ENCODE results near the gene BAG2. TPM values are rescaled to one million over a fixed set of nuclear protein-coding genes. Genes with fewer than 3 reads are reported as not detected.

The BAG2 gene
- total and polyA plus RNA-seq, 2 of the 13 experiments (the other 11 are each of a cell fraction or from before 2014, with no cell fraction given): 5.7 to 15.1 TPM

DNA sequence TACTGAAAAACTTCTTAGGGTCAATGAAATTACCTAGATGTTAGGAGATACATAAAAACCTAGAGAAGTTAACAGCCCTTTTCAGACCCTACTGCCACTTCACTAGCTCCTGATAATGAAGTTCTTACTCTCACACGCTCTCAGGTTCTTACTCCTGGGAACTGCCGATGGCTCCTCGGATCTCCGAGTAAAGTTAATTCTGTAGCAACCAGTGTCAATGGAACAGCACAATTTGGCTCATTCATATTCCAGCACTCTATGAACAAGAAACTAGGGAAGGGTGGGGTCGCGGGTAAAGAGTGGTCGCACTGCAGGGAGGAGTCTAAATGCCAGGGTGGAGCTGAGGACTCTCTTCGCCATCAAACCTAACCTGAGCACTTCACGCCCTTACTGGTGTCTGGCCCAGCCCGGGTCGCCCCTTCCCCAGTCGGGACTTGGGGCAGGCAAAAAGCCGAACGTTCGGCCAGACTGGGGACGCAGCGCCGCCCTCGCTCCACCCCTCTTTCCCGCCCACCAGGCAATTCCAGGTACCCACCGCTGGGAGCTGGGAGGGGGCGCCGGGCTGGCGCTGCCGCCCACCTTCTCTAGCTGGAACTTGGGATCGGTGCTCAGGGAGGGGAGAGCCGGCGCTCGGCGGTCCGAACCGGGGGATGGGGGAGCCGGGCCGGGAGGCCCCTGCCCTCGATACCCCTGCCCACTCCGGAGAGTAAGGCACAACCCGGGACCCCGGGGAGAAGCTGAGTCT lies 49.2 kb downstream of the BAG2 start (continued):
- TF ChIP-seq DNMT1 (CRISPR knock-in tag; IDR thresholded peaks at IDR 0.05) (no peak), RXRA (CRISPR knock-in tag; IDR thresholded peaks at IDR 0.05) (no peak; the same call in none of the 2 replicates), CBX1 (IDR thresholded peaks at IDR 0.05; ENCODE audit: low read depth) (peak; percentile 29), ZNF746 (CRISPR knock-in tag; IDR thresholded peaks at IDR 0.05) (peak; percentile 69), ASH2L (IDR thresholded peaks at IDR 0.05; ENCODE audit: insufficient read length, low read depth, low read length) (no peak), ATF7-NPFF (CRISPR knock-in tag; IDR thresholded peaks at IDR 0.05; ENCODE audit: low read depth) (no peak), SIN3A (IDR thresholded peaks at IDR 0.05; ENCODE audit: borderline replicate concordance, low read depth, low read length) (0 out of 2 replicates have a peak, but pooled peaks have one; percentile 6), ZSCAN9 (CRISPR knock-in tag; IDR thresholded peaks at IDR 0.05; ENCODE audit: borderline replicate concordance) (no peak), MTF1 (CRISPR knock-in tag; IDR thresholded peaks at IDR 0.05) (no peak), RELA (CRISPR knock-in tag; IDR thresholded peaks at IDR 0.05) (no peak), KLF12 (CRISPR knock-in tag; IDR thresholded peaks at IDR 0.05; ENCODE audit: borderline replicate concordance) (no peak), ZNF207 (IDR thresholded peaks at IDR 0.05; ENCODE audit: borderline replicate concordance) (no peak), KLF9 (CRISPR knock-in tag; IDR thresholded peaks at IDR 0.05; ENCODE audit: low read depth) (no peak)
- TF ChIP-seq, protein P1, sequence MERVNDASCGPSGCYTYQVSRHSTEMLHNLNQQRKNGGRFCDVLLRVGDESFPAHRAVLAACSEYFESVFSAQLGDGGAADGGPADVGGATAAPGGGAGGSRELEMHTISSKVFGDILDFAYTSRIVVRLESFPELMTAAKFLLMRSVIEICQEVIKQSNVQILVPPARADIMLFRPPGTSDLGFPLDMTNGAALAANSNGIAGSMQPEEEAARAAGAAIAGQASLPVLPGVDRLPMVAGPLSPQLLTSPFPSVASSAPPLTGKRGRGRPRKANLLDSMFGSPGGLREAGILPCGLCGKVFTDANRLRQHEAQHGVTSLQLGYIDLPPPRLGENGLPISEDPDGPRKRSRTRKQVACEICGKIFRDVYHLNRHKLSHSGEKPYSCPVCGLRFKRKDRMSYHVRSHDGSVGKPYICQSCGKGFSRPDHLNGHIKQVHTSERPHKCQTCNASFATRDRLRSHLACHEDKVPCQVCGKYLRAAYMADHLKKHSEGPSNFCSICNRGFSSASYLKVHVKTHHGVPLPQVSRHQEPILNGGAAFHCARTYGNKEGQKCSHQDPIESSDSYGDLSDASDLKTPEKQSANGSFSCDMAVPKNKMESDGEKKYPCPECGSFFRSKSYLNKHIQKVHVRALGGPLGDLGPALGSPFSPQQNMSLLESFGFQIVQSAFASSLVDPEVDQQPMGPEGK (CRISPR knock-in tag; IDR thresholded peaks at IDR 0.05): peak; percentile 82
- TF ChIP-seq, protein P2, sequence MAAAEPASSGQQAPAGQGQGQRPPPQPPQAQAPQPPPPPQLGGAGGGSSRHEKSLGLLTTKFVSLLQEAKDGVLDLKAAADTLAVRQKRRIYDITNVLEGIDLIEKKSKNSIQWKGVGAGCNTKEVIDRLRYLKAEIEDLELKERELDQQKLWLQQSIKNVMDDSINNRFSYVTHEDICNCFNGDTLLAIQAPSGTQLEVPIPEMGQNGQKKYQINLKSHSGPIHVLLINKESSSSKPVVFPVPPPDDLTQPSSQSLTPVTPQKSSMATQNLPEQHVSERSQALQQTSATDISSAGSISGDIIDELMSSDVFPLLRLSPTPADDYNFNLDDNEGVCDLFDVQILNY (CRISPR knock-in tag; conservative IDR thresholded peaks at IDR 0.05): no peak
- TF ChIP-seq, protein P3, sequence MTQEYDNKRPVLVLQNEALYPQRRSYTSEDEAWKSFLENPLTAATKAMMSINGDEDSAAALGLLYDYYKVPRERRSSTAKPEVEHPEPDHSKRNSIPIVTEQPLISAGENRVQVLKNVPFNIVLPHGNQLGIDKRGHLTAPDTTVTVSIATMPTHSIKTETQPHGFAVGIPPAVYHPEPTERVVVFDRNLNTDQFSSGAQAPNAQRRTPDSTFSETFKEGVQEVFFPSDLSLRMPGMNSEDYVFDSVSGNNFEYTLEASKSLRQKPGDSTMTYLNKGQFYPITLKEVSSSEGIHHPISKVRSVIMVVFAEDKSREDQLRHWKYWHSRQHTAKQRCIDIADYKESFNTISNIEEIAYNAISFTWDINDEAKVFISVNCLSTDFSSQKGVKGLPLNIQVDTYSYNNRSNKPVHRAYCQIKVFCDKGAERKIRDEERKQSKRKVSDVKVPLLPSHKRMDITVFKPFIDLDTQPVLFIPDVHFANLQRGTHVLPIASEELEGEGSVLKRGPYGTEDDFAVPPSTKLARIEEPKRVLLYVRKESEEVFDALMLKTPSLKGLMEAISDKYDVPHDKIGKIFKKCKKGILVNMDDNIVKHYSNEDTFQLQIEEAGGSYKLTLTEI (CRISPR knock-in tag; conservative IDR thresholded peaks at IDR 0.05): no peak
- TF ChIP-seq, protein P4, sequence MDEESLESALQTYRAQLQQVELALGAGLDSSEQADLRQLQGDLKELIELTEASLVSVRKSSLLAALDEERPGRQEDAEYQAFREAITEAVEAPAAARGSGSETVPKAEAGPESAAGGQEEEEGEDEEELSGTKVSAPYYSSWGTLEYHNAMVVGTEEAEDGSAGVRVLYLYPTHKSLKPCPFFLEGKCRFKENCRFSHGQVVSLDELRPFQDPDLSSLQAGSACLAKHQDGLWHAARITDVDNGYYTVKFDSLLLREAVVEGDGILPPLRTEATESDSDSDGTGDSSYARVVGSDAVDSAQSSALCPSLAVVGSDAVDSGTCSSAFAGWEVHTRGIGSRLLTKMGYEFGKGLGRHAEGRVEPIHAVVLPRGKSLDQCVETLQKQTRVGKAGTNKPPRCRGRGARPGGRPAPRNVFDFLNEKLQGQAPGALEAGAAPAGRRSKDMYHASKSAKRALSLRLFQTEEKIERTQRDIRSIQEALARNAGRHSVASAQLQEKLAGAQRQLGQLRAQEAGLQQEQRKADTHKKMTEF (CRISPR knock-in tag; IDR thresholded peaks at IDR 0.05): no peak
- TF ChIP-seq, protein P5, sequence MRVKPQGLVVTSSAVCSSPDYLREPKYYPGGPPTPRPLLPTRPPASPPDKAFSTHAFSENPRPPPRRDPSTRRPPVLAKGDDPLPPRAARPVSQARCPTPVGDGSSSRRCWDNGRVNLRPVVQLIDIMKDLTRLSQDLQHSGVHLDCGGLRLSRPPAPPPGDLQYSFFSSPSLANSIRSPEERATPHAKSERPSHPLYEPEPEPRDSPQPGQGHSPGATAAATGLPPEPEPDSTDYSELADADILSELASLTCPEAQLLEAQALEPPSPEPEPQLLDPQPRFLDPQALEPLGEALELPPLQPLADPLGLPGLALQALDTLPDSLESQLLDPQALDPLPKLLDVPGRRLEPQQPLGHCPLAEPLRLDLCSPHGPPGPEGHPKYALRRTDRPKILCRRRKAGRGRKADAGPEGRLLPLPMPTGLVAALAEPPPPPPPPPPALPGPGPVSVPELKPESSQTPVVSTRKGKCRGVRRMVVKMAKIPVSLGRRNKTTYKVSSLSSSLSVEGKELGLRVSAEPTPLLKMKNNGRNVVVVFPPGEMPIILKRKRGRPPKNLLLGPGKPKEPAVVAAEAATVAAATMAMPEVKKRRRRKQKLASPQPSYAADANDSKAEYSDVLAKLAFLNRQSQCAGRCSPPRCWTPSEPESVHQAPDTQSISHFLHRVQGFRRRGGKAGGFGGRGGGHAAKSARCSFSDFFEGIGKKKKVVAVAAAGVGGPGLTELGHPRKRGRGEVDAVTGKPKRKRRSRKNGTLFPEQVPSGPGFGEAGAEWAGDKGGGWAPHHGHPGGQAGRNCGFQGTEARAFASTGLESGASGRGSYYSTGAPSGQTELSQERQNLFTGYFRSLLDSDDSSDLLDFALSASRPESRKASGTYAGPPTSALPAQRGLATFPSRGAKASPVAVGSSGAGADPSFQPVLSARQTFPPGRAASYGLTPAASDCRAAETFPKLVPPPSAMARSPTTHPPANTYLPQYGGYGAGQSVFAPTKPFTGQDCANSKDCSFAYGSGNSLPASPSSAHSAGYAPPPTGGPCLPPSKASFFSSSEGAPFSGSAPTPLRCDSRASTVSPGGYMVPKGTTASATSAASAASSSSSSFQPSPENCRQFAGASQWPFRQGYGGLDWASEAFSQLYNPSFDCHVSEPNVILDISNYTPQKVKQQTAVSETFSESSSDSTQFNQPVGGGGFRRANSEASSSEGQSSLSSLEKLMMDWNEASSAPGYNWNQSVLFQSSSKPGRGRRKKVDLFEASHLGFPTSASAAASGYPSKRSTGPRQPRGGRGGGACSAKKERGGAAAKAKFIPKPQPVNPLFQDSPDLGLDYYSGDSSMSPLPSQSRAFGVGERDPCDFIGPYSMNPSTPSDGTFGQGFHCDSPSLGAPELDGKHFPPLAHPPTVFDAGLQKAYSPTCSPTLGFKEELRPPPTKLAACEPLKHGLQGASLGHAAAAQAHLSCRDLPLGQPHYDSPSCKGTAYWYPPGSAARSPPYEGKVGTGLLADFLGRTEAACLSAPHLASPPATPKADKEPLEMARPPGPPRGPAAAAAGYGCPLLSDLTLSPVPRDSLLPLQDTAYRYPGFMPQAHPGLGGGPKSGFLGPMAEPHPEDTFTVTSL (CRISPR knock-in tag; IDR thresholded peaks at IDR 0.05; ENCODE audit: borderline replicate concordance): no peak

Measured in HepG2 (cell line).